ENCODE data around the gene SSTR5. TPM values are rescaled to one million over a fixed set of nuclear protein-coding genes. Genes with fewer than 3 reads are reported as not detected.

SSTR5 gene
- total RNA-seq, 4 donors from 2014 or later, result not detected

- TF ChIP-seq CTCF (IDR thresholded peaks at IDR 0.05) (no peak), POLR2AphosphoS5 (IDR thresholded peaks at IDR 0.05) (no peak), POLR2A (IDR thresholded peaks at IDR 0.05) (no peak), EP300 (IDR thresholded peaks at IDR 0.05) (no peak)
- ATAC-seq, result no peak
- Histone ChIP-seq H3K36me3 (no peaks in the 10 kb centered on the region), H3K4me1 (peaks cover 0 to 36% (median 3%) of the 10 kb centered on the region in 3 donors), H3K4me3 (no peak overlapping the region), H3K27ac (no peak overlapping the region), H3K27me3 (peaks cover 97% of the 10 kb centered on the region), H3K9me3 (peaks cover 0 to 14% (median 0%) of the 10 kb centered on the region in 3 donors)
- 60% methylated on average over 6 of the region's 43 CpGs; no CpG with 5 or more reads in 1 of the 2 donors for WGBS, 2 donors (ENCODE audit: low coverage in 1 of 2)
Observed at GRCh38 chr16:1044460-1045309, 27.9 kb upstream of the SSTR5 start.

- peaks cover 0 to 14% (median 0%) of the 10 kb centered on the region in 3 donors for H3K9me3 ChIP-seq
- no peaks in the 10 kb centered on the region for H3K36me3 ChIP-seq
- WGBS, 2 donors (ENCODE audit: low coverage in 1 of 2), result no CpG with 5 or more reads among the region's 38 CpGs
- H3K4me3 ChIP-seq, result no peak overlapping the region
- TF ChIP-seq POLR2A (IDR thresholded peaks at IDR 0.05), result no peak
- TF ChIP-seq POLR2AphosphoS5 (IDR thresholded peaks at IDR 0.05), result no peak
- no peak for TF ChIP-seq EP300 (IDR thresholded peaks at IDR 0.05)
- no peak for TF ChIP-seq CTCF (IDR thresholded peaks at IDR 0.05)
- no peak overlapping the region for H3K27ac ChIP-seq
- H3K27me3 ChIP-seq, result peaks cover 97% of the 10 kb centered on the region
- peaks cover 0 to 36% (median 3%) of the 10 kb centered on the region in 3 donors for H3K4me1 ChIP-seq
- no peak for ATAC-seq
Observed at GRCh38 chr16:1045310-1045992, 27.1 kb upstream of the SSTR5 start.

- Histone ChIP-seq H3K9me3 (peaks cover 0 to 14% (median 0%) of the 10 kb centered on the region in 3 donors), H3K4me3 (no peak overlapping the region), H3K36me3 (no peaks in the 10 kb centered on the region), H3K27ac (no peak overlapping the region), H3K4me1 (peaks cover 0 to 36% (median 3%) of the 10 kb centered on the region in 3 donors), H3K27me3 (peaks cover 96% of the 10 kb centered on the region)
- no CpG with 5 or more reads among the region's 49 CpGs for WGBS, 2 donors (ENCODE audit: low coverage in 1 of 2)
- ATAC-seq, result no peak
- TF ChIP-seq EP300 (IDR thresholded peaks at IDR 0.05) (no peak), POLR2AphosphoS5 (IDR thresholded peaks at IDR 0.05) (no peak), POLR2A (IDR thresholded peaks at IDR 0.05) (no peak), CTCF (IDR thresholded peaks at IDR 0.05) (no peak)
Observed at GRCh38 chr16:1045993-1046911, 26.3 kb upstream of the SSTR5 start.

GRCh38 chr16:1047123-1047522, 25.4 kb upstream of the SSTR5 start:
- Histone ChIP-seq H3K4me1 (peaks cover 0 to 36% (median 3%) of the 10 kb centered on the region in 3 donors), H3K36me3 (no peaks in the 10 kb centered on the region), H3K27me3 (peaks cover 94% of the 10 kb centered on the region)

More at GRCh38 chr16:1047123-1047522, 25.4 kb upstream of the SSTR5 start:
- H3K4me3 ChIP-seq, result no peak overlapping the region
- no peak for TF ChIP-seq POLR2AphosphoS5 (IDR thresholded peaks at IDR 0.05)
- TF ChIP-seq POLR2A (IDR thresholded peaks at IDR 0.05), result no peak
- no peak for TF ChIP-seq CTCF (IDR thresholded peaks at IDR 0.05)
- TF ChIP-seq EP300 (IDR thresholded peaks at IDR 0.05), result no peak
- ATAC-seq, result no peak
- H3K9me3 ChIP-seq, result peaks cover 0 to 6% (median 0%) of the 10 kb centered on the region in 3 donors
- H3K27ac ChIP-seq, result no peak overlapping the region
- 79% methylated on average over 7 of the region's 9 CpGs; no CpG with 5 or more reads in 1 of the 2 donors for WGBS, 2 donors (ENCODE audit: low coverage in 1 of 2)

Measured in gastroesophageal sphincter (tissue), 4 donors.